ENCODE measurements around the gene PRR12.
"Not testable (repeated sequence)": the region's sequence is repeated elsewhere in the genome, so short reads cannot be mapped to it uniquely, and the experiment has no call there.

Gene PRR12

DNA sequence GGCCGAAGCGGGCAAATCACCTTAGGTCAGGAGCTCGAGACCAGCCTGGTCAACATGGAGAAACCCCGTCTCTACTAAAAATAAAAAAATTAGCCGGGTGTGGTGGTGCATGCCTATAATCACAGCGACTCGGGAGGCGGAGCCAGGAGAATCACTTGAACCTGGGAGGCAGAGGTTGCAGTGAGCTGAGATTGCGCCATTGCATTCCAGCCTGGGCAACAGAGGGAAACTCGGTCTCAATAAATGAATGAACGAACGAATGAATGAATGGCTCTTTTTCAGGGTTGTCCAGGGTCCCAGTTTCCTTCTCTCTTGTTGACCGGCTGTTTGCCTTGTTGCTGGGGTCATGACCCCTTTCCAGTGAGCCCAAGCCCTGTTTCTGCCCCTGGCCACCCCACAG lies 26.9 kb downstream of the PRR12 start:
- DNase-seq (ENCODE audit: low spot score) = not testable (repeated sequence)

DNA sequence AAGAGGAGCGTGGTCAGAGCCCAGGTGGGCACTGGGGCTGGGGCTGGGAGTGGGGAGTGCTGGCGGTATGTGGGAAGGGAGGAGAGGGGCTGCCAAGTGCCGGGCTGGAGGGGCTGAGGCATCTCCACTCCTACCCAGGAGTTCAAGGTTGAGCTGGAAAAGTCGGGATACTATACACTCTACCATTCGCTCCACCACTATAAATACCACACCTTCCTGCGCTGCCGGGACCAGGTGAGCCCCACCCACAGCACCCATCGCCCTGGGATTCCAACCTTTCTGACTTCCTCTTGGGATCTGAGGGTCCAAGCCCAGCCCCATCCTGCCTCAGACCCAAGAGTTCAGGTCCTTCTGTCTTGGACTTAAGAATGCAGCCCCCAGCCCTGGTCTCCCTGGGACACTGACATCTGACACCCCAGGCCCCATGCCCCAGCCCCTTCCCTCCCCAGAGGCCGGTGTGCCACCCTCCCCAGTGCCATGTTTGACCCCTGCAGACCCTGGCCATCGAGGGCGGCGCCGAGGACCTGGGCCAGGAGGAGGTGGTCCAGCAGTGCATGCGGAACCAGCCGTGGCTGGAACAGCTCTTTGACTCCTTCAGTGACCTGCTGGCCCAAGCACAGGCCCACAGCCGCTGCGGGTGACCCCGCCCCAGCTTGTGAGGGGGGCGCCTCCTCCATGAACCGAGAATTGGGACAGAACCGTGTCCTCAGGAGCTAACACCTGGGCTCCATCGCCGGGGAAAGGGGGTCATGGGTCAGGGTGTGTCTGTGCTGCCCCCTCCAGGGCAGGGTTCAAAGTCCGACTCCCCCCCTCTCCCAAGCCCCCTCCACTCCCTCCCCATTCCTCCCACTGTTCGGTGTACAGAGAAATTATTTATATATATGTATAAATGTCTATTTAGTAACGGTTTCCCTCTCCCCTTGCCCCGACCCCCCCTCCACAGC lies 34.3 kb downstream of the PRR12 start:
- DNase-seq (ENCODE audit: low spot score) = no peak

DNA sequence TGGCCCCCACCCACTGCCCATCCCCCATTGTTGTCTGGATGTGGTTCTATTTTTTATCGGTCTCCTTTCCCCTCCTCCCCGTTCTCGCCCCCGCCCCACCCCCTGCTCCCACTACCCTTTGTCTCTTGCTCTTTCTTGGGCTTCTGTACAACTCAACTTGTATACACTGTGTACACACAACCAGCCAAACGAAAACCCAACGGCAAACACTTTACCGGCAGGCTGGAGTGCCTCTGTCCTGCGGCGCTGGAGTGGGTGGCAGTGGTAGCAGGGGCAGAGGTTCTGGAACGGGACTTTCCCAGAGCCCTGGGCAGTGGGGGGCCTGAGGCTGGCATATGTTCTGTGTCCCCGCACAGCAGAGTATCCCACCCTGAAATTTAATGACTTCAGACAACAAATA lies 35.2 kb downstream of the PRR12 start:
- no peak for DNase-seq (ENCODE audit: low spot score)

DNA sequence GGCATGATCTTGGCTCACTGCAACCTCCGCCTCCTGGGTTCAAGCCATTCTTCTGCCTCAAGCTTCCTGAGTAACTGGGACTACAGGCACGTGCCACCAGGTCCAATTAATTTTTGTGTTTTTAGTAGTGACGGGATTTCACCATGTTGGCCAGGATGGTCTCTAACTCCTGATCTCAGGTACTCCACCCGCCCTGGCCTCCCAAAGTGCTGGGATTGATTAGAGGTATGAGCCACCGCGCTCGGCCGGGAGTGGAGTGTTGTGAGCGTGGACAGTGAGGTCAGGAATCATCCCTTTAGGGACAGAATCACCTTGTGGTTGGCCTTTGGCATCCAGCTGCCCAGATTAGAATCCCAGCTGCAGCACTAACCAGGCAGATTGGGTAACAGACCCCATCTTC lies 38.7 kb downstream of the PRR12 start:
- DNase-seq (ENCODE audit: low spot score) = no peak

DNA sequence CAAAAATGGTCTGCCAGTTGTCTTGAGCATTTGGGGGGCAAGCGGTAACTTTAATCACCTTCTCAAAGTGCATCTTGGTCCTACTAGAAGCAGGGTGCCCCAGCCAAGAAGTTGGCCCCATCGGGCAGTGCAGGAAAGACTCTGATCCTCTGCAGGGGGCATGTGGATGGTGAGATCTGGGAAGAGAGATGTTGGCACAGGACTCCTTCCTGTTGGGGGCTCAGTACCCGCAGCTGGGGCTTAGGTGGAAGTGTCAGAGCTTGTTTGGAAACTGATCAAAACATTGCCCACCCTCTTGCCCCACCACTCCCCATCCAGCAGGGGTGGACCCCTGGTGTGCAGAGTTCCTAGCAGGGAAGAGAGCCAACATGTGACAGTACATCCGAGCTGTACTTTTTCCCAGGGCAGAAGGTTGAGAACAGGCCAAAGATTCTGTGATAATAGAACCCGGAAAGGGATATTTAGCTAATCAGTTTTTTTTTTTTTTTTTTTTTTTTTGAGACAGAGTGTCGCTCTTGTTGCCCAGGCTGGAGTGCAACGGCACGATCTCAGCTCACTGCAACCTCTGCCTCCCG lies 40.1 kb downstream of the PRR12 start:
- no peak for DNase-seq (ENCODE audit: low spot score)

DNA sequence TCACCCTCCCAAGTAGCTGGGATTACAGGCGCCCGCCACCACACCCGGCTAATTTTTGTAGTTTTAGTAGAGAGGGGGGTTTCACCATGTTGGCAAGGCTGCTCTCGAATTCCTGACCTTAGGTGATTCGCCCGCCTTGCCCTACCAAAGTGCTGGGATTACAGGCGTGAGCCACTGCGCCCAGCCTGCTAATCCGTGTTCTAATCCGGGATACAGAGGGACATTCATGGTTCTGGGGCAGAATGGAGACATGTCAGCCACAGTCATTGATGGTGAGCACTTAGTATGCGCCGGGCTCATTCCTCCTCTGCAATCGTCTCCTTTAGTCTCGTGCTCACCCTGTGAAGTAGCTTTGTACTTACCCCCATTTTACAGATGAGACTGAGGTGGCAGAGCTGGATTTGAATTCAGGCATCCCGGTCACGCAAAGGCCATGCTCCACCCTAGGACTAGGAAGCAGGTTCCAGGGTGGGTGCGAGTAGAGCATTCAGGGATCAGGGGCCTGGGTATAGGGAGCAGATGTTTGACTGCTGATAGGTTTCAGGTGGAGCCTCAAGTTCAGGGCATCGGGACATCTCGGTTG lies 40.7 kb downstream of the PRR12 start:
- no peak for DNase-seq (ENCODE audit: low spot score)

DNA sequence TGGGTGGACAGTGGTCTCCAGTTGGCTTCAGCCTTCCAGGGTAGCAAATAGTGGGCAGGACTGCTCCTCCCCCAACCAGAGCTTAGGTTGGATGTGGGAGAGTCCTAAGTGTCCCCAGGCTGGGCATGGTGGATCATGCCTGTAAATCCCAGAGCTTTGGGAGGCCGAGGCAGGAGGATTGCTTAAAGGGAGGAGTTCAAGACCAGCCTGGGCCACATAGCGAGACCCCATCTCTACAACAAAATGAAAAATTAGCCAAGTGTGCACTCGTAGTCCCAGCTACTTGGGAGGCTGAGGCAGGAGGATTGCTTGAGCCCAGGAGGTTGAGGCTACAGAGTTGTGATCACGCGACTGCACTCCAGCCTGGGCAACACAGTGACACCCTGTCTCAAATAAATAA lies 41.6 kb downstream of the PRR12 start:
- no peak for DNase-seq (ENCODE audit: low spot score)

DNA sequence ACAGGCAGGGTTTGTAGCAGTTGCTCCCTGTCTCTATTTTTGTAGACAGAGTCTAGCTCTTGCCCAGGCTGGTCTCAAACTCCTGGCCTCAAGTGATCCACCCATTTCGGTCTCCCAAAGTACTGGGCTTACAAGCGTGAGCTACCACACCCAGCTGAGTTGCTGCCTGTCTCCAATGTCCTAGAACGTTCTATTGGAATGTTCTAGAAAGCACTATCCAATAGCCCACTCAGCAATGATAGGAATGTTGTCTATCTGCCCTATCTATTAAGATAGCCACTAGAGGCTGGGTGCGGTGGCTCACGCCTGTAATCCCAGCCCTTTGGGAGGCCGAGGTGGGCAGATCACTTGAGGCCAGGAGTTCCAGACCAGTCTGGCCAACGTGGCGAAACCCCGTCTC lies 42.3 kb downstream of the PRR12 start:
- DNase-seq (ENCODE audit: low spot score) = not testable (repeated sequence)

DNA sequence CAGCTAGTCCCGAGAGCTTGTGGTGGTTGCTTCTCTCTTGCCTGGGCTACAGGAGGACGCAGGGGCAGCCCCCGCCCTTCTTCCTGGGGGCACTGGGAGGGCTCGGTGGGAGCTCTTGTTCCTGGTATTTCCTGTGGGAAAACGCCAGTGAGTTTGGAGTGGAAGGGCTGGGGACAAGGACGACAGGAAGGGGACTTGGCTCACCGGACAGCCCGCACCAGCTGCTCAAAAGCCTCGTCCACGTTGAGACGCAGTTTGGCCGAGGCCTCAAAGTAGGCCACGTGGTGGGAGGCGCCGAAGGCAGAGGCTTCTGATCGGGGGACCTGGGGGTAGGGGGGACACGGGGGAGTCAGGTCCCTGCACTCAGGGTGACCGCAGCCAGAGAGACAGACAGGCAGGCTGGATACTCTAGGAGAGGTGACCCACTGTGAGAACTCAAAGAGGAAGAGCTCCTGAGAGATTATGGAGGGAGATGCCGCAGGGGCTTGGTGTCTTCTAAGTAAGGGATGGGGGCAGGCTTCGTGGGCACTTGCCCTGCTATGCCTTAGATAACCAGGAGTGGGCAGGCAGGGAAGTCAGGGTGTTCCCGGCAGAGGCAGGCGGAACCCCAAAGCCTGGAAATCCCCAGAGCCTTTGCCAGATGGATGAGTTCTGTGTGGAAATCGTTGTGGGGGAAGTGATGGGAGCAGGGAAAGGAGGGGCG lies 44.7 kb downstream of the PRR12 start:
- DNase-seq (ENCODE audit: low spot score) = no peak

DNA sequence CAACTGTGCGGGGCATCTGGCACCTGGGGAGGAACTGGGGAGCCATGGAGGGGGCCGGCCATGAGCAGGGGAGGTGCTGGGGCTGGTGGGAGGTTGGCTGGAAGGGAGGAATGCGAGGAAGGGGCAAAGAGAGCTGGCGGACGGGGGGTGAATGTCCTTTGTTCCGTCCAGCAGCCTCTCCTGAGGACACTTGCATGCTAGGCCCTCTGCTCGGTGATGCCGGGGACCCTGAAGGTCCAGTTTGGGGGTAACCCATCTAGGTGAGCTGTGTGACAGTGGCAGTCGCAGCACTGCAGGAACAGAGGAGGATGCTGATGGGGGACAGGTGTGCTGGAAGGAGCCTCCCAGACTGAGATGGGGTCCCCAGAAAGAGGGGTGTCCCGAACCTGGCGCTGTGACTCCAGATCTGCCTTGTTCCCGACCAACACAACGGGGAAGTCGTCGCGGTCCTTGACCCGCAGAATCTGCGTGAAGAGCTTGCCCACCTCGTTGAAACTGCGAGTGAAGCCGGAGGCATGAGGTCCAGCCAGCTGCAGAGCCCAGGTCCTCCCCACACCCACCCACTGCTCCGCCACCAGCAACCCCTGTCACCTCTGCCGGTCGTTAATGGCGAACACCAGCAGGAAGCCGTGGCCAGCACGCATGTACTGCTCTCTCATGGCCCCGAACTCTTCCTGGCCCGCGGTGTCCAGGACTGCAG lies 45.4 kb downstream of the PRR12 start:
- DNase-seq (ENCODE audit: low spot score) = no peak

DNA sequence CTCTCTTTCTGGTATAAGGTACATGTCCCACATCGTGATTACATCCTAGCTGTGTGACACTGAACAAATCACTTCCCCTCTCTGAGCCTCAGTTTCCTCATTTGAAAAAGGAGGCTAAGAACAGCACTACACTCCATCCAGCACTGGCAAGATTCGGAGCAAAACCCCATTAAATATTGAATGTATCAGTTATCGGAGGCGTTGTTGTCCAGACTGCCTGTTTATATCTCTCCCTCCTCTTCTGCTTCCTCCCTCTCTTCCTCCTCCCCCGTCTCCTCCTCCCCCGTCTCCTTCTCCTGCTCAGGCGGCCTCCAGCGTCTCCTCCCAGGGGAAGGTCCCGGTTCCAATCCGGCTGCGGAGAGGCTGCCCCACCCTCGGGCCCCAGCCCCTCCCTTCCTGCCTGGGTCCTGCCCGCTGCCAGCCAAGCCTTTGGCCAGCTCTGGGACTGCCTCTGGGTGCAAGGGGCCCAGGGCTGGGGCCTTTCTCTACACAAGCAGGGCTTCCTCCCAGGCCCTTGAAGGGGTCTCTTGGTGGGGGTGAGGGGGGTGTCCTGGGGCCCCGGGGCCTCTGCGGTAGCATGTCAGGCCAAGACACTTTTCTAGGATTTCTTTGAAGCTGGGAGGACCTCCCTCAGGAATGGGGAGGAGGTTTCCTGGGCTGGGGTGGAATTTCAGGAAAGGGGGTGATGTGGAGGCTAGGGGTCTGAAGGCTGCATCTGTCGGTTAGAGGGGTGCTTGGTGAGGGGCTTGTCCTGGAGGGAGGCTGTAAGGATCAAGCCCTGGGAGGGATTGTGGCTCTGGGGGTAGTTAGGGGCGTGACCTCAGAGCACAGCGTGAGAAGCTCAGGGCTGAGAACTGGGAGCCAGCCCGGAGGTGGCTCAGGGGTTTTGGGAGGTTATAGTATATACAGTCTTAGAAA lies 47.1 kb downstream of the PRR12 start:
- DNase-seq (ENCODE audit: low spot score) = peak; percentile 86

DNA sequence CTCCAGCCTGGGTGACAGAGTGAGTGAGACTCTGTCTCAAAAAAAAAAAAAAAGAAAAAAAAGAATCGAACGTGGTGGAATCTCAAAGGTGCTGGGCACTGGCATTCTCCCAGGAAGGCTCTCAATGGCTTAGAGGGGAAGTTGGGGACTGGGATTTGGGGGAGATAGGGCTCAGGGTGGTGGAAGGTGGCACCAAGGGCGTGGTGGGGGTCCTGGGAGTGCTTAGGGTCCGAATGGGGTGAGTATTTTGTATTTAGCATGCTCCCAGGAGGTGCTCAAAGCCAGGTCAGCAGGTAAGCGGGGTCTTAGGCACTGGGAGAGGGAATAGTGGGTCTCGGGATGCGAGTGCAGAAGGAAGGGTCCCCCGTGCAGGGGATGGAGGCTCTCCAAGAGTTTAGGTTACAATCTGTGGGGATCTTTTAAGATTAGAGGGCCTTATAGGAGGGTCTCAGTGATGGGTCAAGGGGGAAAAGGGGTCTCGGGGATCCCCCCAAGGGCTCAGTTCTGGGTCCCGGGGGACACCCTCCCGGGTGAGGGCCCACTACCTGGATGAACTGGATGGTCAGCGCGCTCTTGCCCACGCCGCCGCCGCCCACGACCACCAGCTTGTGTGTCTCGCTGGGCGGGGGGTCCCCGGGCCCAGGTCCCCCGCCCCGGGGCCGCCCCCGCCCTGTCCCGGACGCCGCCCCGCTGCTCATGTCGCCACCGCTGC lies 48.6 kb downstream of the PRR12 start:
- DNase-seq (ENCODE audit: low spot score) = peak; percentile 27

DNA sequence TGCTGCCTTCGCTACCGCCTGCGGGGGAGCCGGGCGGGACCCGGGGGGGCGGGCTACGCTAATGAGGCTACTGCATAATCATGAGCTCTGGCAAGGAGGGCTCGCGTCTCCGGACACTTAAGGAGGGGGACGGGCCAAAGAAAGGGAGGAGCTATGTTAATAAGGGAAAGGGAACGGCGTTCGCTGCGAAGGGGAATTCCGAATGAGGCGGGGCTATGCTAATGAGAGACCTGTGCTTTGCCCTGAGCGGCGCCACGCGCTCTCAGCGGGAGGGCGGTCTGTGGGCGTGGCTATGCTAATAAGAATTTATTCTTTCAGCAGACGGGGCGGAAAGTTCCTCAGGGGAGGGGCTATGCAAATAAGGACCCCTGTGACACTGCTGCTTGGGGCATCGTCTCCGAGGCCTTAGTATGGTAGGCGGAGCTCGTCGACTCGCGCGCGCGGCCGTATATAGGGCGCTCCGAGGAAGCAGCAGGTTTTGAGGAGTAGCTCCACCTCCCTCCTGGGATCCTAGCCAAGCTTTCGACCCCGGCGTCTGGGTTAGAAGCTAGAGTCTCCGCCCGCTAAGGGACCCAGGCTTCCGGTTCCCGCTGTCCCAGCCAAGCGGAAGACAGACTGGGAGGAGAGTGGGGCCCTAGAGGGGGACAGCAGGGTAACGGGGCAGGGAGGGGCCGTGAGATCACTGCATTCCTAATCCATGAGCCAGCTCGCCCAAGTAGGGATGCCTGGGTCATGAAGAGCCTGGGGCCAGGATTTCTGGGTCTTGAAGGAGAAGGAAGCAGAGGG lies 49.3 kb downstream of the PRR12 start, which contains the start of gene RRAS:
Gene RRAS (minus strand): TSS at position 31 of the 786 bp plus-strand sequence. CDS start 45 bp downstream, outside the sequence.
- peak; percentile 100 for DNase-seq (ENCODE audit: low spot score)

DNA sequence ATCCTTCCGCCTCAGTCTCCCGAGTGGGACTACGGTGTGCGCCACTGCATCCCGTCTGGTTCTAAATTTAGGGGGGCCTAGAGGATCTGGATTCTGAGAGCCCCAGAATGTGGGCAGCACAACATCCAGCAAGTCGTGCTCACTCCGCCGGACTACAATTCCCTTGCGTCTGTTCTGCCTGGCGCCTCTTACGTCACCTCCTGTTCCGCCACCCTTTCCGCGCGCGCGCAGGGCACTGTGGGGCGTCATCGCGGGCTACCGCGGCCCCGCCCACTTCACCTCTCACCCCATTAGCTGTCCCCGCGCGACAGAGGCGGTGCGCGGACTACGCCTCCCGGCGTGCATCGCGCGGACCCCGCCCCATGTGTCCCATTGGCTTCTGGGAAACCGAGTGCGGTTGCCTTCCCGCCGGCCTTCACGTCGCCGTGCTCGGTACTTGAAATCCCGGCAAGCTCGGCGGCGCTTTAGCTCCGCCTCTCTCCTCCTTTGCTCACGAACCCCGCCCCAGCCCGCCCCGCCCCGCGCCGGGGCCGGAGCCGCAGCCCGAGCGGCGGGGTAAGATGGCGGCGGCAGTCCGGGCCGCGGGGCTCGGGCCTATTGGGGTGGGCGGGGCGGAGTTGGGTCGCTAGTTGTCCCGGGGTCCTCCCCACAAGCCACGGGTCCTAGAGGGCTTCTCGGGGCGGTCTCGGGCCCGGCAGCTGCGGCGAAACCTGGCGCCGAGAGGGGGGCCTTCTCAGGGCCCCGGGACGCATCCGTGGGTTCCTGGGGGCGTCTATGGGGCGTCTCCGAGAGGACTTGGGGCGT lies 50.9 kb downstream of the PRR12 start, which contains the start of gene SCAF1:
Gene SCAF1 (plus strand): TSS at position 522 of the 804 bp plus-strand sequence. CDS start 2,818 bp downstream, outside the sequence.
- peak; percentile 100 for DNase-seq (ENCODE audit: low spot score)

DNA sequence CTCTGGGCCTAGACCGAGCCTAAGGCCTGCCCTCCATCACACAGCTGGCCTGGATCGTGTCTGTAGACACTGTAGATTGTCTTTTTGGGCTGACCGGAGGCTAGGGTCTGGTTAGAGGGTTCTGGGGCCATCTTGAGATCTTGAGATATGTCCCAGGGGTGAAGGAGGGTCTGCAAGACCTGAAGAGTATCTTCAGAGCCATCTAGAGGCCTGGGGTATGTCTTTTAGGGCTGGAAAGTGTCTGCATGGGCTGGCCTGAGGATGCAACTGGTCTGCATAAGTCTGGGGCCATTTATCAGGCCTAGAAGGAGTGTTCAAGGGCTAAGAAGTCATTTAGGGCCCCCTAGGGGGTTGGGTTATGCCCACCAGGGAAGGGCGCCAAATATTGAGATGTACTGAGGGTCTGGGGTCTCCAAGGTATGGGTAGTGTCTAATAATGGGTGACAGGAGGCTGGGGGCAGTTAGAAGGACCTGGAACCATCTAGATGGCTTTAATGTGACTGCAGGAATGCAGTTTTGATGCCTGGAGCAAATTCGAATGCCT lies 51.6 kb downstream of the PRR12 start:
- no peak for DNase-seq (ENCODE audit: low spot score)

DNA sequence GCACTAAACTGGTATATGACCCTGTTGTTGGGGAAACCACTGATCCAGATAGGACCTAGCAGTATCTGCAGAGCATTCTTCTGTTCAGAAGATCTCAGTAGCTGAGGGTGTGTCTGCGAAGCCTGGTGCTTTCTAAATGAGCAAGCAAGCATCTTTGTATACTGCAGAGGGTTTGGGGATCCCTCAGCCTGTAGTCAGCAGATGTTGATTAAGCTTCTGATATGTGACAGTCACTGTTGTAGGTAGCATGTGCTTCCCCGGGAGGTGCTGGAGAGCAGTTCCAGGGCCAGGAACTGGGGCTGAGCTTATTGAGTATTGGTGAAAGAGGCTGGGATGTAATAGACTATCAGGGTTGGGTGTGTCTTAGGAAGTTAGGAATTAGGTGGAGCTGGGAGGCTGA lies 52.5 kb downstream of the PRR12 start:
- no peak for DNase-seq (ENCODE audit: low spot score)

DNA sequence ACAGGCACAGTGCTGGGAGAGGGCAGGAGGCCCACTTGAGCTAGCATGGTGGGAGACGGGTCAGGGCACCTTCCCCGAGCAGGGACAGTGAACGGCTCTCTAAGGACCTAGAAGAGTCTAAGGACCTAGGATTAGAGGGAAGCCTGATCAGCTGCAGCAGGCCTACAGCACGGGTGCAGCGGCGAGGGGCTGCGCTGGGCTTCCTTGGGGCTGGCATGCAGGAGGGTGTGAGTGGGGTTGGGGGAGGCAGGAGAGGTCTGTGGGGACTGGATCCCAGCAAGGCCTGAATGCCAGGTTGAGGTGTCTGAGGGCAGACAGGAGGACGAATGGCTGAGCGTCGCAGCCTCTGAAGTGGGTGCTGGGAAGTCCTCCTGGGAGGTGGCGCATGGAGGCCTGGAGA lies 54.6 kb downstream of the PRR12 start:
- DNase-seq (ENCODE audit: low spot score) = no peak

DNA sequence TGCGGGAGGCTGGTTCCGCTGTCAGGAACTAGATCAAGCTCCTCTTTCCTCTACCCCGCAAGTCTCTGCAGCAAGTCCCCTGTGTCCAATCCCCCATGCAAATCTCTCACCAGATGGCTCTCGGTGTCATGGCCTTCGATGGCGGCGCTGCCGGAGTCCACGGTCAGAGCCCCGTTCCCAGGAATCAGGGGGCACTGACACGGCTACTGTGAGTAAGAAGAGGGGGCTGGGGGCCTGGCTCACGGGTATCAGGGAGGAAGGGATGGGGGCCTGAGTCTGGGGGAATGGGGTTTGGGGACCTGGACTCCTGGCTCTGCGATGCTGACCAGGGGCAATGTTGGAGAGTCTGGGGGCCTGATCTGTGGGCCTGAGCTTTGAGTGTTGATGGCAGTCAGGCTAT lies 55.0 kb downstream of the PRR12 start:
- DNase-seq (ENCODE audit: low spot score) = no peak
